HL-60 (cell line): Measurements from ENCODE around the gene DPP6.

ENCODE experiments used
- DNase-seq, 2 experiments: peaks; one replicate each; pipeline ENCODE4 v3.0.0-alpha.2; 2010 to 2020; ENCODE audit warnings: low read depth in 1 of 2, low spot score in 1 of 2
- H3K27ac ChIP-seq: fragments of 250-450 bp; sonication (Bioruptor Pico); replicated peaks from 2 replicates; pipeline ENCODE4 v1.5.1; 2020; ENCODE audit warnings: mild to moderate bottlenecking, moderate library complexity
- H3K27me3 ChIP-seq: fragments of 250-450 bp; sonication (Bioruptor Pico); 2 replicates; pipeline ENCODE4 v1.5.1; 2021; ENCODE audit warnings: mild to moderate bottlenecking, moderate library complexity; ENCODE audit not compliant: insufficient read depth, poor library complexity, severe bottlenecking
- H3K4me3 ChIP-seq: replicated peaks from 2 replicates; pipeline ENCODE4 v1.5.1; 2011; ENCODE audit warnings: mild to moderate bottlenecking, control low read depth, low read length; ENCODE audit not compliant: insufficient read depth
- GABPA ChIP-seq: IDR thresholded peaks from 2 replicates; pipeline ENCODE4 v1.6.1; 2012; ENCODE audit warnings: low read depth
- POLR2AphosphoS5 ChIP-seq: IDR thresholded peaks from 2 replicates; pipeline ENCODE4 v1.6.1; 2012; ENCODE audit warnings: low read depth
- SPI1 ChIP-seq: IDR thresholded peaks from 2 replicates; pipeline ENCODE4 v1.6.1; 2012; ENCODE audit warnings: low read depth, mild to moderate bottlenecking, borderline replicate concordance
- TF ChIP-seq, protein P1 (sequence below): IDR thresholded peaks from 2 replicates; pipeline ENCODE4 v1.6.1; 2012; ENCODE audit warnings: low read depth; ENCODE audit not compliant: insufficient replicate concordance
- TF ChIP-seq, protein P2 (sequence below): IDR thresholded peaks from one replicate; pipeline ENCODE4 v1.5.1; 2011; ENCODE audit warnings: low read length, control low read depth, inconsistent platforms; ENCODE audit not compliant: insufficient read depth

The DPP6 gene

DNA sequence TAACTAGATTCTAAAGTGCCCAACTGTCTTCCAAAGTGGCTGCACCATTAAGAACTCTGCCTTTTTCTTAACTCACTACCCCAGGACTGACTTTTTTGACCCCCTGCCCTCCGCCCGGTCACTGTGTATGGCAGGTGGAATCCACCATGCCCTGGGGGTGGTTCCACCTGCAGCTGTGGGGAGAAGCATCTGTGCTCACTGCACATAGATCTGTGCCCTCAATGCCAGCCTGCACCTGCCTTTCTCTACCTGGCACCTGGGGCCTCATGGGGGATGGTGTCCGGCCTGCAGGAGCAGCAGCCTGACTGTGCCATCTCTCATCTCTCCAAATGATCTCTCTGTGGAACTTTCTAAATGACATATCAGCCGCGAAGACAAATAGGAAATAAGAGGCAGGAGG, 597.2 kb downstream of the DPP6 start:
- TF ChIP-seq POLR2AphosphoS5, result no peak
- TF ChIP-seq SPI1, result no peak
- TF ChIP-seq, protein P1, sequence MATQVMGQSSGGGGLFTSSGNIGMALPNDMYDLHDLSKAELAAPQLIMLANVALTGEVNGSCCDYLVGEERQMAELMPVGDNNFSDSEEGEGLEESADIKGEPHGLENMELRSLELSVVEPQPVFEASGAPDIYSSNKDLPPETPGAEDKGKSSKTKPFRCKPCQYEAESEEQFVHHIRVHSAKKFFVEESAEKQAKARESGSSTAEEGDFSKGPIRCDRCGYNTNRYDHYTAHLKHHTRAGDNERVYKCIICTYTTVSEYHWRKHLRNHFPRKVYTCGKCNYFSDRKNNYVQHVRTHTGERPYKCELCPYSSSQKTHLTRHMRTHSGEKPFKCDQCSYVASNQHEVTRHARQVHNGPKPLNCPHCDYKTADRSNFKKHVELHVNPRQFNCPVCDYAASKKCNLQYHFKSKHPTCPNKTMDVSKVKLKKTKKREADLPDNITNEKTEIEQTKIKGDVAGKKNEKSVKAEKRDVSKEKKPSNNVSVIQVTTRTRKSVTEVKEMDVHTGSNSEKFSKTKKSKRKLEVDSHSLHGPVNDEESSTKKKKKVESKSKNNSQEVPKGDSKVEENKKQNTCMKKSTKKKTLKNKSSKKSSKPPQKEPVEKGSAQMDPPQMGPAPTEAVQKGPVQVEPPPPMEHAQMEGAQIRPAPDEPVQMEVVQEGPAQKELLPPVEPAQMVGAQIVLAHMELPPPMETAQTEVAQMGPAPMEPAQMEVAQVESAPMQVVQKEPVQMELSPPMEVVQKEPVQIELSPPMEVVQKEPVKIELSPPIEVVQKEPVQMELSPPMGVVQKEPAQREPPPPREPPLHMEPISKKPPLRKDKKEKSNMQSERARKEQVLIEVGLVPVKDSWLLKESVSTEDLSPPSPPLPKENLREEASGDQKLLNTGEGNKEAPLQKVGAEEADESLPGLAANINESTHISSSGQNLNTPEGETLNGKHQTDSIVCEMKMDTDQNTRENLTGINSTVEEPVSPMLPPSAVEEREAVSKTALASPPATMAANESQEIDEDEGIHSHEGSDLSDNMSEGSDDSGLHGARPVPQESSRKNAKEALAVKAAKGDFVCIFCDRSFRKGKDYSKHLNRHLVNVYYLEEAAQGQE, result no peak
- no peak for TF ChIP-seq GABPA
- TF ChIP-seq, protein P2, sequence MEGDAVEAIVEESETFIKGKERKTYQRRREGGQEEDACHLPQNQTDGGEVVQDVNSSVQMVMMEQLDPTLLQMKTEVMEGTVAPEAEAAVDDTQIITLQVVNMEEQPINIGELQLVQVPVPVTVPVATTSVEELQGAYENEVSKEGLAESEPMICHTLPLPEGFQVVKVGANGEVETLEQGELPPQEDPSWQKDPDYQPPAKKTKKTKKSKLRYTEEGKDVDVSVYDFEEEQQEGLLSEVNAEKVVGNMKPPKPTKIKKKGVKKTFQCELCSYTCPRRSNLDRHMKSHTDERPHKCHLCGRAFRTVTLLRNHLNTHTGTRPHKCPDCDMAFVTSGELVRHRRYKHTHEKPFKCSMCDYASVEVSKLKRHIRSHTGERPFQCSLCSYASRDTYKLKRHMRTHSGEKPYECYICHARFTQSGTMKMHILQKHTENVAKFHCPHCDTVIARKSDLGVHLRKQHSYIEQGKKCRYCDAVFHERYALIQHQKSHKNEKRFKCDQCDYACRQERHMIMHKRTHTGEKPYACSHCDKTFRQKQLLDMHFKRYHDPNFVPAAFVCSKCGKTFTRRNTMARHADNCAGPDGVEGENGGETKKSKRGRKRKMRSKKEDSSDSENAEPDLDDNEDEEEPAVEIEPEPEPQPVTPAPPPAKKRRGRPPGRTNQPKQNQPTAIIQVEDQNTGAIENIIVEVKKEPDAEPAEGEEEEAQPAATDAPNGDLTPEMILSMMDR, result no peak
- Histone ChIP-seq H3K27ac (no peak overlapping the region), H3K27me3 (no peaks in the 10 kb centered on the region), H3K4me3 (no peak overlapping the region)
- DNase-seq, result no peak

DNA sequence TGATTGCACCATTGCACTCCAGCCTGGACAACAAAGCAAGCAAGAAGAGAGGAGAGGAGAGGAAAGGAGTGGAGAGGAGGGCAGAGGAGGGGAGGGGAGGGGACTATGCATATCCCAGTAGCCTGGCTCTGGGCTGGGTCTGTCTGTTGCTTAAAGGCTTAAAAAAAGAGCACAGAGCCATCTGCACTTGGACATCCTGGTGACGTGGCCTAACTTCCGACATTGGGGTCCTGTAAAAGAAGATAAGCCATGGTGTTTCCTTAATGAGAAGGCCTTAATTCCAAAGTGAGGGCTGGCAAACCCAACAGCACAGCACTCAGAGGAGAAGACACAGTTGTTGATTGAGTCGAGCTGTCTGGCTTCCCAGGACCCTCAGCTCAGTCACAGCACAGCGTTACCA, 598.1 kb downstream of the DPP6 start:
- TF ChIP-seq, protein P2, result no peak
- TF ChIP-seq GABPA (no peak), POLR2AphosphoS5 (no peak), SPI1 (no peak)
- TF ChIP-seq, protein P1, result no peak
- no peak overlapping the region for H3K27ac ChIP-seq
- H3K4me3 ChIP-seq, result no peak overlapping the region
- no peak for DNase-seq
- H3K27me3 ChIP-seq, result no peaks in the 10 kb centered on the region

DNA sequence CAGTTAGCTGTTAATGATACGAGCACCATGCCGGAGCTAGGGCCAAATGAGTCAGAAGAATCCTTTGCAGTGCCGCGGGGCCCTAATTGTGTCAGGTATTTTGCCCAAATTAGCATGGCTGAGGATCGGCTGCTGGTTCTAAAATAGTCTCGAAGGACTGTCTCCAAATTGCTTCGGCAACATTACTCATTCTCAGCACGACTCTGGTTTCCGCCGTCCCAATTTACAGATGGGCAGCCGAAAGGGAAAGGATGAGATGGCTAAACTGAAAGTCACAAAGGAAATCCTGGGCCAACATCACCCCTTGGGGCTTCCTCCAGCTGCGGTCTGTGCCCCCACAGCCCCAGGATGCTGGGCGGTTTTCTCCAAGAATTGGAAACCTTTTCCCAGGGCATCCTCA, 599.3 kb downstream of the DPP6 start:
- Histone ChIP-seq H3K27me3 (no peaks in the 10 kb centered on the region), H3K27ac (no peak overlapping the region), H3K4me3 (no peak overlapping the region)
- no peak for TF ChIP-seq SPI1
- TF ChIP-seq GABPA, result no peak
- TF ChIP-seq, protein P1, result no peak
- no peak for TF ChIP-seq POLR2AphosphoS5
- TF ChIP-seq, protein P2, result no peak
- DNase-seq, result no peak
